Heart left ventricle (tissue), 16 donors: Measurements from ENCODE around the gene NEUROD4. TPM values are rescaled to one million over a fixed set of nuclear protein-coding genes. Genes with fewer than 3 reads are reported as not detected.
A peak's percentile ranks its signal among the peaks of the same experiment; 100 is the strongest.

Experiments
- ATAC-seq, 4 donors: fragments of 200-7000 bp; cut with Tn5 transposase; one replicate each; pipeline ENCODE4 v1.9.1; 2020 to 2022; ENCODE audit warnings: moderate library complexity in 4 of 4, mild to moderate bottlenecking in 3 of 4, moderate number of reproducible peaks in 1 of 4
- DNase-seq, 5 donors: peaks; one replicate each; pipeline ENCODE4 v3.0.0-alpha.2; 2020
- H3K27ac ChIP-seq, 12 donors: fragments of 200-600 bp; sonication (generic) in 4 of 12; one replicate each; pipeline versions ENCODE4 v1.5.0 to v1.8.0; 2016 to 2022; ENCODE audit warnings: mild to moderate bottlenecking in 2 of 12
- H3K27me3 ChIP-seq, 9 donors: fragments of 200-600 bp; sonication (generic) in 2 of 9; one replicate each; pipeline versions ENCODE4 v1.5.1 to v1.8.0; 2016 to 2022; ENCODE audit warnings: mild to moderate bottlenecking in 3 of 9
- H3K36me3 ChIP-seq, 9 donors: fragments of 200-600 bp; sonication (generic) in 2 of 9; one replicate each; pipeline versions ENCODE4 v1.5.0 to v1.8.0; 2018 to 2022; ENCODE audit warnings: mild to moderate bottlenecking in 2 of 9
- H3K4me1 ChIP-seq, 12 donors: fragments of 200-600 bp; sonication (generic) in 4 of 12; one replicate each; pipeline versions ENCODE4 v1.5.0 to v1.8.0; 2016 to 2022; ENCODE audit warnings: mild to moderate bottlenecking in 3 of 12
- H3K4me3 ChIP-seq, 12 donors: fragments of 200-600 bp; sonication (generic) in 4 of 12; one replicate each; pipeline versions ENCODE4 v1.5.0 to v1.8.0; 2017 to 2022; ENCODE audit warnings: mild to moderate bottlenecking in 9 of 12, moderate library complexity in 4 of 12
- H3K9me3 ChIP-seq, 12 donors: fragments of 200-600 bp; sonication (generic) in 4 of 12; one replicate each; pipeline versions ENCODE4 v1.5.0 to v1.8.0; 2016 to 2022; ENCODE audit warnings: mild to moderate bottlenecking in 1 of 12
- POLR2A ChIP-seq, 2 donors: fragments of 450-650 bp; IDR thresholded peaks; one replicate each; pipeline ENCODE4 v1.6.1; 2017; ENCODE audit warnings: antibody characterized with exemption in 2 of 2, mild to moderate bottlenecking in 2 of 2, moderate library complexity in 2 of 2
- WGBS, 4 donors: extraction: QIAGEN DNeasy Blood & Tissue Kit in 2 of 4; methylation state at CpG; one replicate each; pipeline versions ENCODE4 v1.1.5 to v1.1.7; 2013 to 2018; 5-methylcytosine and 5-hydroxymethylcytosine counted together
- intact Hi-C, 10 donors: fragments of 100-400 bp; cut with DNase I; formaldehyde crosslinking; loops; one replicate each; pipeline versions ENCODE4 v1.11.1 to v1.14.2; 2022
- long read RNA-seq, 3 donors: library from polyadenylated mRNA; unstranded; transcript quantifications; one replicate each; pipeline ENCODE4 v2.0.0, GENCODE V29; 2020 to 2021
- polyA plus RNA-seq, 2 donors: library from polyadenylated mRNA; stranded (reverse); fragments of 200-250 nt; gene quantifications; one replicate each; pipeline ENCODE4 v1.2.3, GENCODE V29; 2013
- total RNA-seq, 9 donors: library from RNA; depleted of rRNA in 2 of 9; stranded (reverse); fragments of >200 nt in 2 of 9; fragmentation: NEBNext Ultra II Directional in 3 of 9; extraction: Animal tissue kit (Norgen Biotek cat#: 25700) in 3 of 9; gene quantifications; one replicate each; pipeline versions ENCODE4 v1.1.0 to v1.2.4, GENCODE V29; 2016 to 2023
- TF ChIP-seq, protein P1 (sequence below), 12 donors: fragments of 200-600 bp; sonication (generic) in 4 of 12; IDR thresholded peaks; one replicate each; pipeline versions ENCODE4 v1.5.0 to v1.8.0; 2018 to 2022; ENCODE audit warnings: antibody characterized with exemption in 12 of 12, mild to moderate bottlenecking in 5 of 12
- donor health status: ischemic (EF 13 %, LVEDD 7.1; RV severe dilation, severe dysfunction).
- donor health status: healthy with polysubstance abuse.
- donor health status: DM: no; HTN: yes; CAD: no.
- donor health status: DM: no; HTN: no; CAD: no.
- donor health status: ischemic (EF 25% LVEDD 6.9; RV normal size, moderate dysfunction).
- donor health status: ischemic (EF 25% LVEDD 5.7; RV mildly dilated, moderate dysfunction).
- donor health status: healthy.
- donor health status: DM: yes; HTN: yes; CAD: no.
- donor health status: ischemic (EF 35%, LVEDD 5.7; RV mildly dilated, moderate dysfunction).
- donor health status: nonischemic (EF 11% LVEDD 7.7; RV severe dilation, severe dysfunction).
- donor health status: DM: yes; HTN: yes; CAD: no.
- donor health status: PGD.
- donor health status: ischemic (EF 29% LVEDD 5.4; RV normal size, mild dysfunction).
- donor health status: nonischemic (EF 23%, LVEDD 6.1; RV moderate dilation, normal function).

The NEUROD4 gene, protein sequence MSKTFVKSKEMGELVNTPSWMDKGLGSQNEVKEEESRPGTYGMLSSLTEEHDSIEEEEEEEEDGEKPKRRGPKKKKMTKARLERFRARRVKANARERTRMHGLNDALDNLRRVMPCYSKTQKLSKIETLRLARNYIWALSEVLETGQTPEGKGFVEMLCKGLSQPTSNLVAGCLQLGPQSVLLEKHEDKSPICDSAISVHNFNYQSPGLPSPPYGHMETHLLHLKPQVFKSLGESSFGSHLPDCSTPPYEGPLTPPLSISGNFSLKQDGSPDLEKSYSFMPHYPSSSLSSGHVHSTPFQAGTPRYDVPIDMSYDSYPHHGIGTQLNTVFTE
- total RNA-seq = not detected
- polyA plus RNA-seq = not detected
- long read RNA-seq, donor 1 = 0 reads
- long read RNA-seq, donor 2 = 0 reads
- long read RNA-seq, donor 3 = 0 reads

DNA sequence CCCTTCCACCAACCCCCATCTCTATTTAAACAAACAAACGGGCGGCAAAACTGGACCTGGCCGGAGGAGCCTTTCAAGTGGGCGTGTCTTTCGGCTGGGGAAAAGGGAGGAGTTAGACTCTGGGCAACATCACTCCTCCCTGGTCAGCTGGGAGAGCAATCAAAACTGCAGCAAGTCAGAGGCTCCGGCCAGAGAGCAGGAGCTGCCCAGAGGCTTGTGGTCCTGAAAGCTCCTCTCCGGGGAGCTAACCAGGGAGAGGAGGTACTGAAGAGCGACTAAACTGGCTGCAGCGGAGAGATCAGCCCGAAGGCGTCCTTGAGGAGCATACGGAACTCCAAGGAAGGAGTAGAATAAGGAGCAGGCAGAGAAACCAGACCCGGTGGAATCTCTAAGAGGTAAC lies at the start of gene NEUROD4:
NEUROD4 (plus strand) TSS at position 191 of the 400 bp plus-strand sequence. CDS start 6,466 bp downstream, outside the sequence.
- H3K4me3 ChIP-seq = no peak within 1 kb of the TSS
- H3K4me1 ChIP-seq = no peaks in the 10 kb centered on the region
- no peaks in the 10 kb centered on the region for H3K9me3 ChIP-seq
- no peaks in the 10 kb centered on the region for H3K36me3 ChIP-seq
- intact Hi-C loops = no loop called here
- peaks cover 0 to 42% (median 9%) of the 10 kb centered on the region in 9 donors for H3K27me3 ChIP-seq
- TF ChIP-seq, protein P1, sequence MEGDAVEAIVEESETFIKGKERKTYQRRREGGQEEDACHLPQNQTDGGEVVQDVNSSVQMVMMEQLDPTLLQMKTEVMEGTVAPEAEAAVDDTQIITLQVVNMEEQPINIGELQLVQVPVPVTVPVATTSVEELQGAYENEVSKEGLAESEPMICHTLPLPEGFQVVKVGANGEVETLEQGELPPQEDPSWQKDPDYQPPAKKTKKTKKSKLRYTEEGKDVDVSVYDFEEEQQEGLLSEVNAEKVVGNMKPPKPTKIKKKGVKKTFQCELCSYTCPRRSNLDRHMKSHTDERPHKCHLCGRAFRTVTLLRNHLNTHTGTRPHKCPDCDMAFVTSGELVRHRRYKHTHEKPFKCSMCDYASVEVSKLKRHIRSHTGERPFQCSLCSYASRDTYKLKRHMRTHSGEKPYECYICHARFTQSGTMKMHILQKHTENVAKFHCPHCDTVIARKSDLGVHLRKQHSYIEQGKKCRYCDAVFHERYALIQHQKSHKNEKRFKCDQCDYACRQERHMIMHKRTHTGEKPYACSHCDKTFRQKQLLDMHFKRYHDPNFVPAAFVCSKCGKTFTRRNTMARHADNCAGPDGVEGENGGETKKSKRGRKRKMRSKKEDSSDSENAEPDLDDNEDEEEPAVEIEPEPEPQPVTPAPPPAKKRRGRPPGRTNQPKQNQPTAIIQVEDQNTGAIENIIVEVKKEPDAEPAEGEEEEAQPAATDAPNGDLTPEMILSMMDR (IDR thresholded peaks at IDR 0.05) = no peak
- TF ChIP-seq POLR2A (IDR thresholded peaks at IDR 0.05) = no peak
- WGBS, 4 donors = 1 to 4% (median 2%) methylated on average over 13 of the region's 13 CpGs
- ATAC-seq = peak in 3 of 4 donors; percentile 85 to 93 (median 90)
- DNase-seq = peak; percentile 21 to 61 (median 46)
- H3K27ac ChIP-seq = no peak within 1 kb of the TSS

DNA sequence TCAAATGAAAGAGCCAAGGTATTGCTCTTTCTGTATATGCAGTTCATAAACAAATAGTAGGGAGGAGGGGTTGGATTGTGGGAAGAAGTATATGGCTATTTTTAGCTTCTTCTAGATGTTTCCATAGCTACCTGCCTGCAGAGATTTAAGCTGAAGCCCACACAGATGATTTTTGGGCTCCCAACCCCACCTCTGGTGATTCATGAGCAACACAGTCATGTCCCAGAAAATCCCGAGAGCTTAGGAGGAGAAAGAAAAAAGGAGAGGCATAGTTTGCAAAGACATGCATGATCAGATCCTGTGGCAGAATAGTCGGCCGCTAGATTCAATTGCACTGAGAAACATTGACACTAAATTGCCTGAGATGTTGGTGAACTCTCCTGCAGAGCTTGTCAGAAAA lies 49.0 kb upstream of the NEUROD4 start:
- Histone ChIP-seq H3K27ac (no peak overlapping the region), H3K9me3 (no peaks in the 10 kb centered on the region), H3K4me1 (peaks cover 0 to 9% (median 0%) of the 10 kb centered on the region in 12 donors), H3K27me3 (no peaks in the 10 kb centered on the region), H3K36me3 (no peaks in the 10 kb centered on the region), H3K4me3 (no peak overlapping the region)
- DNase-seq = no peak
- 89 to 93% (median 92%) methylated on average over 3 of the region's 3 CpGs for WGBS, 4 donors
- intact Hi-C loops = no loop called here
- no peak for ATAC-seq
- TF ChIP-seq, protein P1 (IDR thresholded peaks at IDR 0.05) = no peak
- TF ChIP-seq POLR2A (IDR thresholded peaks at IDR 0.05) = no peak

DNA sequence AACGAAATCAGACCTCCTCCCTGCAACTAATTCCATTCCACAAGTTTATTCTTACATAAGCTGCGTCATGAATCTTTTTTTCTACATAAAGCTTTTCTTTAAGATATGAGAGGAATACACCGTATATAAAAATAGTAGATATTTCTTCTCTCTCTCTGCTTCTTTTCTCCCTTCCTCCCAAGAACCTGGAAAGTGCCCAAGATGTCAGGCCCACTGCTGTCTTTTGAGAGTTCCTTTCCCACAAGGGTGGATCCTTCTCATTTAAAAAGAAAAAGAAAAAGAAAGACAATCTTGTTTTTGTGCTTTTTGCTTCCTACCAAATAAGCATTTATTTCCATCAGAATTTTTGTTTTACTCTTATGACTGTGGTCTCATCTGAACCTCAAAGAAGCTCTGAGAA lies 46.2 kb upstream of the NEUROD4 start:
- Histone ChIP-seq H3K36me3 (no peaks in the 10 kb centered on the region), H3K4me3 (no peak overlapping the region), H3K9me3 (no peaks in the 10 kb centered on the region), H3K4me1 (peaks cover 0 to 13% (median 0%) of the 10 kb centered on the region in 12 donors), H3K27me3 (peaks cover 0 to 4% (median 0%) of the 10 kb centered on the region in 9 donors), H3K27ac (no peak overlapping the region)
- intact Hi-C loops = no loop called here
- TF ChIP-seq, protein P1 (IDR thresholded peaks at IDR 0.05) = no peak
- TF ChIP-seq POLR2A (IDR thresholded peaks at IDR 0.05) = no peak
- no peak for DNase-seq
- 63 to 73% (median 69%) methylated on average over 3 of the region's 3 CpGs for WGBS, 4 donors
- no peak for ATAC-seq

DNA sequence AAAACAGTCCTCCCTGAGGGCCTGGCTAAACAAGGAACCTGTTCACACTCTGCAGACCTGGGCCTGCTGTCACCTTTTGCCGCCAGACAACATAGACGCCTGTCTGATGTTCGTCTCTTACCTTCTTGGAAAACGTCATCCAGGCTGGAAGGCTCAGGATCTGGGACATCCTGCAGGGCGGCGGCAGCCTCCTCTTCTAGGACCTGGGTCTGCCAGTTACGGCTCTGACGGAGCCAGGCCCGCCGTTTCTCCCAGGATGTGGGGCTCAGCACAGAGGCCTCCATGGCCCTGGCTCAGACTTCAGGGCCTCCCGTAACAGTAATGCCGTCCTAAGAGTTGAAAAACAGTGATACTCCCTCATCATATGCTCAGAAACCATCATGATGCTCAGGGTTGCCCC lies 45.5 kb upstream of the NEUROD4 start:
- peak in 1 of 5 donors; percentile 20 for DNase-seq
- no peak for ATAC-seq
- Histone ChIP-seq H3K4me1 (peaks cover 0 to 19% (median 0%) of the 10 kb centered on the region in 12 donors), H3K27me3 (peaks cover 0 to 4% (median 0%) of the 10 kb centered on the region in 9 donors), H3K27ac (no peak overlapping the region), H3K36me3 (no peaks in the 10 kb centered on the region), H3K9me3 (no peaks in the 10 kb centered on the region), H3K4me3 (no peak overlapping the region)
- 81 to 91% (median 86%) methylated on average over 12 of the region's 12 CpGs for WGBS, 4 donors
- TF ChIP-seq, protein P1 (IDR thresholded peaks at IDR 0.05) = no peak
- TF ChIP-seq POLR2A (IDR thresholded peaks at IDR 0.05) = no peak
- intact Hi-C loops = no loop called here
